ENCODE measurements around the gene TIPRL. TPM values are rescaled to one million over a fixed set of nuclear protein-coding genes. Genes with fewer than 3 reads are reported as not detected.

The TIPRL gene
- total and polyA plus RNA-seq, 9 of the 15 experiments (the other 6 are each of a cell fraction or from before 2014, with no cell fraction given): 41.4 to 90.2 (median 69.9) TPM

- TF ChIP-seq ZNF398 (CRISPR knock-in tag; IDR thresholded peaks at IDR 0.05) (no peak), GATAD2B (IDR thresholded peaks at IDR 0.05; ENCODE audit: borderline replicate concordance) (peak; percentile 98), MTF1 (CRISPR knock-in tag; IDR thresholded peaks at IDR 0.05; ENCODE audit: borderline replicate concordance) (peak; percentile 35; the same call in 1 of the 2 replicates), FOS (IDR thresholded peaks at IDR 0.05; ENCODE audit: extremely low read depth, insufficient read length) (no peak), CAMTA2 (CRISPR knock-in tag; conservative IDR thresholded peaks at IDR 0.05) (0 out of 2 replicates have a peak, but pooled peaks have one; percentile 44), HMGN3 (IDR thresholded peaks at IDR 0.05; ENCODE audit: borderline replicate concordance, extremely low read depth, insufficient read length, low read depth, low read length) (peak; percentile 42), TCF7L2 (IDR thresholded peaks at IDR 0.05; ENCODE audit: low read depth, low read length) (no peak), IRF2 (CRISPR knock-in tag; IDR thresholded peaks at IDR 0.05) (no peak), HMG20B (CRISPR knock-in tag; IDR thresholded peaks at IDR 0.05) (no peak), ELF1 (tag; IDR thresholded peaks at IDR 0.05) (peak; percentile 95), PHB2 (IDR thresholded peaks at IDR 0.05; ENCODE audit: low read depth) (no peak), ZNF407 (IDR thresholded peaks at IDR 0.05; ENCODE audit: low read depth) (no peak), ARID4B (CRISPR knock-in tag; IDR thresholded peaks at IDR 0.05) (peak; percentile 78)
Measured at GRCh38 chr1:168225476-168226190, 46.9 kb downstream of the TIPRL start, which contains the start of gene SFT2D2 (continued).
